Bronchus fibroblast of lung (primary cell): ENCODE results near the gene PGLYRP1. TPM values are rescaled to one million over a fixed set of nuclear protein-coding genes. Genes with fewer than 3 reads are reported as not detected.

Experiments
- total RNA-seq: library from RNA; depleted of rRNA; stranded (reverse); fragments of >200 nt; gene quantifications from 2 replicates; pipeline ENCODE4 v1.2.3, GENCODE V29; 2015

Gene PGLYRP1
- total RNA-seq: not detected in 2 replicates

GRCh38 chr19:46022431-46023310 is at the start of gene PGLYRP1:
Gene PGLYRP1 (minus strand): TSS chr19:46023053. CDS start chr19:46023021, 32 bp downstream.

GRCh38 chr19:46040952-46041500 is 18.2 kb upstream of the PGLYRP1 start, which contains the start of gene IGFL4:
Gene IGFL4 (minus strand): TSS chr19:46041002. CDS start chr19:46040962, 40 bp downstream.

GRCh38 chr19:45994998-45995714 is 27.7 kb downstream of the PGLYRP1 start, which contains the start of gene CCDC61:
Gene CCDC61 (plus strand): TSS chr19:45995467. CDS start chr19:46003019, 7,552 bp downstream.

GRCh38 chr19:45973553-45974338 is 49.1 kb downstream of the PGLYRP1 start, which contains the start of gene NOVA2:
Gene NOVA2 (minus strand): TSS chr19:45973865. CDS start chr19:45973351, 514 bp downstream.

Other genes with a start within 250 kb of the PGLYRP1 start
- gene DMPK, start 240.6 kb downstream of the PGLYRP1 start, total RNA-seq: 16.0 and 17.1 TPM in 2 replicates
- 24.2 and 28.2 TPM in 2 replicates for gene DMWD, start 230.2 kb downstream of the PGLYRP1 start, total RNA-seq
- not detected in 2 replicates for gene RSPH6A, start 207.7 kb downstream of the PGLYRP1 start, total RNA-seq
- gene SYMPK, start 159.9 kb downstream of the PGLYRP1 start, total RNA-seq: 29.6 and 31.4 TPM in 2 replicates
- gene FOXA3, start 158.7 kb downstream of the PGLYRP1 start, total RNA-seq: under 0.01 TPM in 1 of 2 replicates, not detected in the other
- gene IRF2BP1, start 136.9 kb downstream of the PGLYRP1 start, total RNA-seq: 23.4 and 24.4 TPM in 2 replicates
- gene MYPOP, start 120.4 kb downstream of the PGLYRP1 start, total RNA-seq: 2.7 and 2.9 TPM in 2 replicates
- gene NANOS2, start 108.3 kb downstream of the PGLYRP1 start, total RNA-seq: not detected in 2 replicates
- under 0.01 TPM in 1 of 2 replicates, not detected in the other for gene NOVA2, start 49.2 kb downstream of the PGLYRP1 start, total RNA-seq
- gene CCDC61, start 27.6 kb downstream of the PGLYRP1 start, total RNA-seq: 12.9 and 14.3 TPM in 2 replicates
- not detected in 2 replicates for gene IGFL4, start 17.9 kb upstream of the PGLYRP1 start, total RNA-seq
- gene IGFL3, start 101.6 kb upstream of the PGLYRP1 start, total RNA-seq: not detected in 2 replicates
- not detected in 2 replicates for gene IGFL2, start 125.2 kb upstream of the PGLYRP1 start, total RNA-seq
- gene IGFL1, start 206.7 kb upstream of the PGLYRP1 start, total RNA-seq: not detected in 2 replicates